NCI-H128 (cell line): ENCODE data around the gene ARHGAP15.
A peak's percentile ranks its signal among the peaks of the same experiment; 100 is the strongest.
"Not testable (repeated sequence)": the region's sequence is repeated elsewhere in the genome, so short reads cannot be mapped to it uniquely, and the experiment has no call there.

Source experiments
- DNase-seq: peaks from one replicate; lab custom pipeline; 2025; ENCODE audit not compliant: unreplicated experiment; lab: John Stamatoyannopoulos, UW

The ARHGAP15 gene

DNA sequence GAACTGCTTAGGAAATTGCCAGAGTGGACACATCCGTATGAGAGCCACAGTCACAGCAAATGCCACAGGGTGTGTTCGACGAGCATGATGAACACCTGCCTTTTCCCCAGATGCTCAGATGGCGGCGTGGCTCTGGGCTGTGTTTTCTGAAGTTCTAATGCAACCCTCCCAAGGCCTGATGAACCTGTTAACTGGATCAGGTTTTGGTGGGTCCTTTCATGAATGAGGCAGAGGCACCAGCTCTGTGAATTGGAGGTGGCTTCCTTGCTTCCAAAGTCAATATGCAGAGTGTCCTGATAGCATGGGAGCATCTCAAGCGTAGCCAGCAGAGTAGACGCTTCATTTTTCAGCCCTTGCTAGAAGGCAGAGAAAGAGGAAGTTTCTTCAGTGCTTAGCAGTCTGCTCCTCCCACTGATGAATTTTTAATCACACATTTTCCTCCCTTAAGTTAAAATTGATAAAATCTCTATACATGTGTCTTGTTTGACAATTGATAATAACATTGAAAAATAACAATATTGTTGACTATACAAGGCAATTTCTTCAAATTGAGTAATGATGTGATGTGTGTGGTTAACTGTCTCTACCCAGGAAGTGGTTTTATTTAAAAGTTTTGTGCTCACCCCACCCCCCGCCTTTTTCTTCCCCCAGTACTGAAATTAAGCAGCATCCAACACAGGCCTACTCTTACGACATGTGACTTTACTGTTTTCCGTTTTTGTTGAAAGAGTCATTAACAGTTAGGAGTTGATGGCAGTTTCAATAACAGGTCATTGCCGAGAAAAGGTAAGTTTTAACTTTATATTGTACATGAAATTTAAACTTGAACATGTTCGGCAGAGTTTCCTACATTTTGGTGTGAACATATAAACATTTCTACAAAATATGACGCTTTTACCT, at the start of gene ARHGAP15:
TSS of gene ARHGAP15 (plus strand) at position 739 of the 900 bp plus-strand sequence.
- no peak for DNase-seq

DNA sequence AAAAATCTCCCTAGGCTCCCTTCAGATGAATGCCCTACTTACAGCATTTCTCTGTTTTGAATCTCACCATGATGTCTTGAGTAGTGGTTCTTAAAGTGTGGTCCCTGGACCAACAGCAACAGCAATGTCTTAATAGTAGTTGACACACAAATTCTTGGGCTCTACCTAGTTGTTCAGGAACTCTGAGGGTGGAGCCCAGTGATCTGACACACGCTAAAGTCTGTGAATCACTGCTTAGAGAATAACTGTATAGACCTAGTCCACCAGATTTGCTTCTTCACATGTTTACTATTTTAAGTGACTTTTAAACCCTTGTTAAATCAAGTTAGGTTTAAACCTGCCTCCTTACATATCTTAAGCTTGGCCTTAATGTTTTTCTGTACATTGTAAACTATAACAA, 47.6 kb upstream of the ARHGAP15 start:
- no peak for DNase-seq

DNA sequence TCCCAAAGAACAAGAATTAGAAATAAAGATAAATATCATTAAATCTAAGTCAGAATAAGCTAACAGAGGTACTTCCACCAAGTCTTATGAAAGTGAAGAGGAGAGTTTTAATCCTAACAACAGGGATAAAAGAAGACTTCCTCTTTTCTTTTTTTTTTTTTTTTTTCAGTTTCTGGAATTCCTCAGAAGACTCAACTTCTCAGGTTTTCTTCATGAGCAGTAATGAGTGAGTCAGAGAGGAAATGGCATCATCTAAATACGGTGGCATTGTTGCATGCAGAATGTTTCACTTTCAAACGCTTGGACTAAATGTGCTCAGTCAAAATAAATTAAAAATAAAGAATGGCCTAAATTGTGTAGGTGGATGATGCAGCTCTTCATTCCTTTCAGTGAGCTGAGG, 45.6 kb upstream of the ARHGAP15 start:
- no peak for DNase-seq

DNA sequence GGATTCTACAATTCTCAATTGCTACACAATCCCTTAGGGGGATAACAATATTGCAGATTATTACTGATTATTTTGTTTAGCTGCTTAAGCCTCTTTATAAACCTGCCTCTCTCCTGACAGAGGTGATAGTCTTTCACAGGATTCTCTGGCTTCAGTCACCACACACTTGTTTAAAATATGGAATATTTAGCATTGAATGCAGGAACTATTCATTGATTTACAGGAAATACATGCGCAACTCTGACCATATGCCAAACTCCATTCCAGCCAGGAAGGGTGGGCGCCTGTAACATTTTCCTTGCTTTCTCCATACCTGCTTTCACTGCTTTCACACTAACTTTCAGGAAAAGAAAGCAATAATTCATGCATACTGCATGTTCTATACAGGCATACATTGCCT, 44.8 kb upstream of the ARHGAP15 start:
- DNase-seq = no peak

DNA sequence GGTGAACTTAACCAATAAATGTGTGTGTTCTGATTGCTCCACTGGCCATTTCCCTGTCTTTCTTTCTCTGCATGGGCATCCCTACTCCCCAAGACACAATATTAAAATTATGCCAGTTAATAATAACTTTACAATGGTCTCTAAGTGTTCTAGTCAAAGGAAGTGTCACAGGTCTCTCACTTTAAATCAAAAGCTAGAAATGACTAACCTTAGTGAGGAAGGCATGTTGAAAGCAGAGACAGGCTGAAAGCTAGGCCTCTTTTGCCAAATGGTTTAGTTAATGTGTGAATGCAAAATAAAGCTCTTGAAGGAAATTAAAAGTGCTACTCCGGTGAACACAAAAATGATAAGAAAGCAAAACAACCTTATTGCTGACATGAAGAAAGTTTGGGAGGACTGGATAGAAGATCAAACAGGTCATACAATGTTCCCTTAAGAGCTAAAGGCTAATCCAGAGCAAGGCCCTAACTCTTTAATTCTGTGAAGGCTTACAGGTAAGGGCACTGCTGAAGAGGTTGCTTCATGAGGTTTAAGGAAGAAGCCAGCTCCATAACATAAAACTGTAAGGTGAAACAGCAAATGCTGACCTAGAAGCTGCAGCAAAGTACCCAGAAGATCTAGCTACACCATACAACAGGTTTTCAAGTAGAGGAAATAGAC, 44.0 kb upstream of the ARHGAP15 start:
- DNase-seq = no peak

DNA sequence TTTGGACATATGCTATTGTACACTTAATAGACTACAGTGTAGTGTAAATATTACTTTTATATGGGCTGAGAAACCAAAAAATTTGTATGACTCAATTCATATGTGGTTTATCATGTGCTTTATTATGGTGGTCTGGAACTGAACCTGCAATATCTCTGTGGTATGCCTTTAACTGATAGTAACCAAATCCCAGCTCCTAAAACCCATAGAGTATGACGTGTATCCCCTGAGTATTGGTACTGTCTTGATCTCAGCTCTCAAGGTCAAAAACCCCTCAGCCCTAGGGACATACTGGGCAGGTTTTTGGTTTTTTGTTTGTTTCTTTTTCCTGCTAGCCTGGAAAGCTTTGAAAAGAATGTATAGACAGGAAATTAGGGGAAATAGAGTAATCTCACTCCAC, 42.2 kb upstream of the ARHGAP15 start:
- DNase-seq = no peak

DNA sequence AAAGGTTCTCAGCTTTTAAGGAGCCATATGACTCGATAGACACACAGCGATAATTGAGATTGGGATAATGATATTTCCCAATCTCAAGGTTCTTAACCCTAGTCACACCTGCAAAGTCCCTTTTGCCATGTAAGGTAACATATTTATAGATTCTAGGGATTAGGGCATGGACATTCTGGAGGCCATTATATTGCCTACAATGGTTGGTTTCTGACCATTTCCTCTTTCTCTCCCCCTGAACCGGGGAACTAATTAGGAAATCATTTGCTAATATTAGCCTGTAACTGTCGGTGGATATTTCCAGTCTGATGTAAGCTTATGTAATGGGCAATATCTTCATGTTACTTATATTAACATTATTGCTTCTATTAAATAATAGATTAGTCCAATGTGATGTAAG, 40.8 kb upstream of the ARHGAP15 start:
- DNase-seq = no peak

DNA sequence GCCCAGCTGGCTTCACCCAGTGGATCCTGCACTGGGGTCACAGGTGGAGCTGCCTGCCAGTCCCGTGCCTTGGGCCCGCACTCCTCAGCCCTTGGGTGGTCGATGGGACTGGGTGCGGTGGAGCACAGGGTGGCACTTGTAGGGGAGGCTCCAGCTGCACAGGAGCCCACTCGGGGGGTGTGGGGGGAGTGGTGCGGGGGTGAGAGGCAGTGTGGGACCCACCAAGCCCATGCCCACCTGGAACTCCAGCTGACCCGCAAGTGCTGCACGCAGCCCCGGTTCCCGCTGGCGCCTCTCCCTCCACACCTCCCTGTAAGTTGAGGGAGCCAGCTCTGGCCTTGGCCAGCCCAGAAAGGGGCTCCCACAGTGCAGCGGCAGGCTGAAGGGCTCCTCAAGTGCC, 39.7 kb upstream of the ARHGAP15 start:
- DNase-seq = not testable (repeated sequence)

DNA sequence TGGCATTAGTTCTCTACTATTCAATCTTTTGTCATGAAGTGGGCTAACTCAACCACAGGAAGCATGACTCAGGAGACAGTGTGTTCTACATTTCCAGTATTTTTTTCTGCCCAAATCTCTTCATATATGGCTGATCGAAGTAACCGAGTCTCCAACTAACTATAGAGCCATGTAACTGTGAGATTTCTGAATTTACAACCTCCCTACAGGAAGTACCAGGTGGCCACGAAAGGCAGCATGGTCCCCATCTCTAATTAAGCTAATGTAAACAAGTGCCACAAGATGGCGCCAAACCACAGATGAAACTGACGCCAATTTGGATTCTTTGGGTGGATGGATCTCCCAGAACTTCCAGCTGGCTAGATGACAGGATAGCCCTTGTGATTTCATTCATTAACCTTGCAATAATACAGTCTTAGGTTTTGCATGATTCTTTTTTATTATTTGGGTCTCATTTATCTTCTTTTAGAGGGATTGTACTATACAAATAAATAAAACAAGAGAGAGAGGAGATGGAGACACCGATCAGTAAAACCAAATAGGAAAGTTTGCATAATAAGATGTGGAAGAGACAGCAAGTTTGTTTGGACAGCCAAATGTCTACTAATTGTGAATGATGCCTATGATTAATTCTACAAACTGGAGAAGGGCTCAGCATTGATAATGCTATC, 18.3 kb upstream of the ARHGAP15 start:
- DNase-seq = peak; percentile 23

DNA sequence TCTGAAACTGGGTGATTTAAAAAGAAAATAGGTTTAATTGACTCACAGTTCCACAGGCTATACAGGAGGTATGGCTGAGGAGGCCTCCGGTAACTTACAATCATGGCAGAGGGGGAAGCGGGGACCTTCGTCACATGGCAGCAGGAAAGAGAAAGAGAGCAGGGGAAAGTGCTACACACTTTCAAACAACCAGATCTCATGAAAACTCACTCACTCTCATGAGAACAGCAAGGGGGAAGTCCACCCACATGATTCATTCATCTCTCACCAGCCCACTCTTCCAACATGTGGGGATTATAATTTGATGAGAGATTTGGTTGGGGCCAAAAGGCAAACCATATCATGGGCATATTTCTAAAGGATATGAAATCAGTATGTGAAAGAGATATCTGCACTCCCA, 12.0 kb upstream of the ARHGAP15 start:
- no peak for DNase-seq

DNA sequence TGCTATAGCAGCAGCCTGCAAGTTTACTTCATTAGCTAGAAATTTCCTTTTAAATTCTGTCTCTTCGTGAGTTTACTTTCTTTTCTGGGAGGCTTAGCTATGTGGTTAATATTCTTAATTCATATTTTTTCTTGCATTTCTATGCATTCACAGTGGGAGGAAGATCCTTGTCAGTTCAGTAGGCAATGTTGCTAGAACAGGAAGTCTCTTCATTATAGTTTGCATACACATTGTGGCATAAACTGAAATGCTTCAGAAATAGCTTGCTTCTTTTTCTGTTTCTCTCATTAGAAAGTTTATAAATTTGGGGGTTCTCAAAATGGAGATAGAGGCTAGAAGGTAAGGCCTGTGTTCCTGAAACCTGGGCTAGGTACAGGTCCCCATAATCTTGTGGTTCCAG, 8.1 kb upstream of the ARHGAP15 start:
- DNase-seq = no peak

DNA sequence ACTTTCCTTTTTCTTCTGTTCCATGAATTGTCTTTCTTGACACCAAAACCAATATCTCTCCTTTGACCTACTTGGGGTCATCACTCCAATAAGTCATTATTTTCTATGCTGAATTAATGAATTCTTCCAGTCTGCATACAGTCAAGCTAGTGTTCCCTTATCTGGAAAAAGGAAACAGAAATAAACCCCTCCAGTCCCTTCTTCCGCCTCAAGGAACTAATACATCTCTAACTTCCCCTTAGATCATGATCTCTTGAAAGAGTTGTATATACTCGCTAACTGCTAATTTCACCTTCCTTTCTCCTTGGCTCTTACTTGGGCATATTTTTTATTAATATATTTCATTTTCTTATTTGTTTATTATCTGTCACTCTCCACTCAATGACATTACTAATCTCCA, 7.3 kb upstream of the ARHGAP15 start:
- no peak for DNase-seq

DNA sequence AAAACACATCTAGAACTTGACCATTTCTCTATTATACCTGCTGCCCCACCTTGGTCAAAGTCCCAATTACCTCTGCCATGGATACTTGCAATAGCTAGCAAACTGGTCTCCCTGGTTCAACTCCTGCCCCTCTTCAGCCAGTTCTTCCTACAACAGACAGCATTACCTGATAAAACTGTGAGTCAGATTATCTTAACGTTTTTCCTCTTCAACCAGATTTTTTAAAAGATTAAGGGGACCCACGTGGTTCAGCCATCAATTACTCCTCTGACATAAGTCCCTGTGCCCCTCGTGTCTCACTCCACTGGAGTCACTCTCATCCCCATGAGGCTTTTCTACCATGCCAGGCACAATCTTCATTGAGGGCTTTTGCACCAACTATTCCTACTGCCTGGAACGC, 5.3 kb upstream of the ARHGAP15 start:
- DNase-seq = no peak

DNA sequence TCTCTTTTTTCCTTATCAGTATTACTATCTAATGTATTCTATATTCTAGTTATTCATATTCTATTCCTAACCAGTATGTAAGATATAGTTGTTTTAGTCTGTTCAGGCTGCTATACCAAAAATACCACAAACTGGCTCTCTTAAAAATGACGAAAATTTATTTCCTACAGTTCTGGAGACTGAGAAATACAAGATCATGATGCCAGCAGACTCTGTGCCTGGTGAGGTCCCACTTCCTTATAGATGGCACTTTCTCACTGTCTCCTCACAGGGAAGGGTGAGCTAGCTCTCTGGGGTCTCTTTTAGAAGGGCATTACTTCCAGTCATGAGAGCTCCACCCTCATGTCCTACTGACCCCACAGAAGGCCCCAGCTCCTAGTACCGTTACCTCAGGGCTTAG, 4.8 kb upstream of the ARHGAP15 start:
- no peak for DNase-seq

DNA sequence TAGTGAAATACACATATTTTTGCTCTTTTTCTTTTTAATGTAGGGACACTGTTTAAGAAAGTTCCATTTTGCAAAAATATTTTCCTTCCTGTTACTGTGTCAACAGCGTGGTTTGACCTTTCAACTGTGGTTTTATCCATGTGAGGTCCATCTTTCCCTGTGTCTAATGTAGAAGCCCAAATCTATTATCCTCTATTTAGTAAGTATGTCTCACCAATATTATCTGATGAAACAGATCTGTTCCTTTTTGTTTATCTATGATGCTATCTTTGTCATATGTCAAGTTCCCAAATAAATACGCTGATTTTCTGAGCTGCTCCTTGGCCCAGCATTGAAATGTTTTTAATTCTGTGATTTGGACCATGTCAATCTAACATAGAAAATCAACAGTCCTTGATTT, 3.5 kb upstream of the ARHGAP15 start:
- DNase-seq = no peak

DNA sequence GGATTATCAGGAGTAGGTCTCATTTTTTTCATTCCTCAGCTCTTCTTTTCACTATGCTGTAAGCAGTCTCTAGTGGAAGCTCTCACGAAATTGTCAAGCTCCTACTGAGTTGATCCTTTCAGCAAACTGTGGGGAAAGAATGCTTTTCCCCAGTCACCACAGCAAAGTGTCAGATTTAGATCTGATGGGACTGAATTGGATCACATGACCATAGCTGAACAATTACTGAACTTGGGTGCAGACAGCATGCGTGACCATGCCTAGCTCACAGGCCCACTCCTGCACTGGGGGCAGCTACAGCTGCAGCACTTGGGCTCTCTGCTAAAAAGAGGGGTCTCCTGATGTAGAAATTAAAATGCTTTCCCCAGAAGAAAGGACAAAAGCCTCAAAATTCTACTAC, 3.1 kb downstream of the ARHGAP15 start:
- no peak for DNase-seq

DNA sequence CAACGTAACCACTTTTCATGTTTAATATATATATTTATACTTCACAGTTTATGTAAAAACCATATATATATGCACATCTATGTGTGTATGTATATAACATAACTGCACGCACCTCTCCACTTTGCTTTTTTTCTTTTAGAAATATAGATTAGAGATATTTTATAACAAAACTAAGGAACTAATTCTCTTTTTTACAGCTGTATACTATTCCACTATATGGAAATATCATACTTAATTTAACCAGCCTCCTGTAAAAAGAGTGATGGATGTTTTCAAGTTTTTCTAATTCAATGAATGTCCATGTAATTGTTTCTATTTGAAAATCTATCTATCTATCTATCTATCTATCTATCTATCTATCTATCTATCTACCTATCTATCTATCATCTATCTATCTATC, 4.6 kb downstream of the ARHGAP15 start:
- DNase-seq = no peak

DNA sequence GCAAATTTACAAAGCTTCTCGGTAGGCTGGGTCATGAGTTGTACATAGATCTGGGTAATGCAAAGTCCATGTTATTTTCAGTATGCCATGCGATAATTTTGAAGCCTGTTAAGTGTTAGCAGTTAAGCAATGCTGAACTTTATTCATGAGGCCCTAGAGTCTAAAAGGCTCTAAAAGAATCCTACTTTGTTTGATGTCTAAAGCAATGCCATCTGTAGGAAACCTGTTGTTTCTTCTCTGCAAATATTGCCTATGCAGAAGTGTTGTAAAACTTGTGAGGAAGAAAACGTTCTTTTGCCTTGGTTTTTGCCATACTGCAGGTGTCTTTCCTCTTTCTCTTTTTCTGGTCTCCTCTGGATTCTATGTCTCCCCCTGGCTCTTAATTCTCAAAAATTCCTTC, 9.1 kb downstream of the ARHGAP15 start:
- no peak for DNase-seq

DNA sequence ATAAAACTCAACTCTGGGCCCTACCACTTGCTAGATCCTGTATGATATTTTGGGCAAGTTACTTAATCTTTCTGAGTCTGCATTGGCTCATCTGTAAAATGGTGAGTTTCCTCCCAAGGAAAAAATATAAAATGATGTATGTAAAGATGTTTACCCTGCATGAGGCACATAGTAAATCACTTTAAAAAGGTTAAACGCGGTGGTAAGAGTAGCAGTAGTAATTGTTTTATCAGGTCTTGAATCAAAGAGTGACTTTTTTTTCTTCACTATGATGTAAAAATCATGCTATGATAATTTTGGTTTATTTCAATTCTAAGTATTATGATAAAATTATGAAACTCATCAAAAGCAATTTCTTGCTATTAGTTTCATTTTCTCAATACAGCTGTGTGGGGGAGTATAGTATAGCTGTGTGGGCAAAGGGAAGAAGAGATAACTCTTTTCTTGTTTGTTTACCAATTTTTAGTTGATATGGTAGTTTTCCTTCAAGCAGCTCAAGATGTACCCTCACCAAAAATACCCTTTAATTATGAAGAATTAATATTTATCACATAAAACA, 10.7 kb downstream of the ARHGAP15 start:
- no peak for DNase-seq

DNA sequence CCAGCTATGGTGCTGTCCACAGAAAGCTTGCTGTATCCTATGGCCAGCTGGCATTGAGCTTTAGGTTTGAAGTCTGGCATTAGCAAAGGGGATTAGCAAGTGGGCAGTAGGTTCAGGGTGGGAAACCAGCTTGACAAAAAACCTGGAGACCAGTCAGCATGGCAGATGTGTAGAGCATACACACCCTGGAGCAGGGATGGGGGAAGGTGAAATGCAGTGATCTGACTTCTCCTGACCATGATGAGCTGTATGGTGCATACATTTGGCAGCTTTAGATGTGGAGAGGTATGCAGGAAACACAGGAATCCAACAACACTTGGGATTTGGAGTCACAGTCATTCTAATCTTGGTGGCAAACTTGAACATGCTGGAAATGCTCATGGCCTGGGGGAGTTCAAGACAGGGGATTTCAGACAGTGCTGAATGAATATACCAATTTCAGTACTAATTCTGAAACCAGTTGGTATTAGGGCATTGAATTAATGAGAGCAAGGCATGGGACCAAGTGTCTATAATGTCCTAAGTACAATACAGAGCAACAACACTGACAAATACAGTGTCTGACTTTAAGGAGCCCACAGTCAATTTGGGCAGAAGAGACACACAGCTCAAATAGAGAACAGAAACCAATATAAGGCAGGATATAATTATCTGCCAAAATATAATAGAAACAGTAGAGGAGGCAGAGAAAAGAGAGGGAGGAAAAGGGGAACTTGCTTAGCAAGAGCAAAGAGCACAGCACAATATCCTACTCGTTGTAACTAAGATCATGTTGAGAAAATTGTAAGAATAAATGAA, 11.8 kb downstream of the ARHGAP15 start:
- no peak for DNase-seq

DNA sequence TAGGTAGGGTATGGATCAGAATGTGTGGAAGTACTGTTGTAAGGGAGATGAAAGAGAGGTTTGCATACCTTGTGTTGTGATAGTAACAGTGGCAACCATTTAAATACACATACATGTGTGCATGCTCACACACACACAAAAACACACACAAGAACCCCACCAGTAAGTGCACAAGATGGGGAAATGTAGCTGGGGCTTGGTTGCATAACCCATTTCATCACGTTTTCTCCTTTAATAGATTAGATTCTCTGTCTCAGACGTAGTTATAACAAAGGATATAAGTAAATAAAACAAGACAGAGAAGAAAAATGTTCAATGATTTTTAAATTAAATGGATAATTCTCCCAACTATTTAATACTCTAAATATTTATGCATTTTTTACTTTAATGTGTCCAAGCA, 13.4 kb downstream of the ARHGAP15 start:
- no peak for DNase-seq
